Measurements from ENCODE around the gene PHOX2A.

The PHOX2A gene

DNA sequence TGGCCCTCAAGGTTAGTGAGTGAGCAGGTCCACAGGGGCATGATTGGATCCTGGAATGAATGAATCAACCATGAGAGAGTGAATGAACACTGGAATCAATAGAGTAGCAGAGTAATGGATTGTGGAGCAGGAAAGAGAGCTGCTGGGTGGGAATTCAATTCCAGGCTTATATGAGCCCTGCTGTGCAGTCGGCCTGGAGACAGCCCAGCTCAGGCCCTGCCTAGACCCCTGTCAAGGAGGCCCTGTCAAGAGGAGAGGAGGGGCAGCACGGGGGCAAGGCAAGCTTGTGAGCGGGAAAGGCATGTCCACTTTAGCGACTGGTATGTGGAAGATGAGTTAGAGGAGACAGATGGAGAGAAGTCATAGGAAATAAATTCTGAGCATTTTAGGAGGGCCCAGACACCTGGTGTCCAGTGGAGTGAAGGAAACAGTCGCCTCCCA lies 53.3 kb downstream of the PHOX2A start:
- no peaks in the 10 kb centered on the region for H3K27me3 Mint-ChIP-seq
- H3K4me3 Mint-ChIP-seq = no peak overlapping the region
- H3K4me1 Mint-ChIP-seq = no peaks in the 10 kb centered on the region
- H3K36me3 Mint-ChIP-seq = no peaks in the 10 kb centered on the region
- H3K27ac Mint-ChIP-seq = no peak overlapping the region
- H3K9me3 Mint-ChIP-seq = no peaks in the 10 kb centered on the region

DNA sequence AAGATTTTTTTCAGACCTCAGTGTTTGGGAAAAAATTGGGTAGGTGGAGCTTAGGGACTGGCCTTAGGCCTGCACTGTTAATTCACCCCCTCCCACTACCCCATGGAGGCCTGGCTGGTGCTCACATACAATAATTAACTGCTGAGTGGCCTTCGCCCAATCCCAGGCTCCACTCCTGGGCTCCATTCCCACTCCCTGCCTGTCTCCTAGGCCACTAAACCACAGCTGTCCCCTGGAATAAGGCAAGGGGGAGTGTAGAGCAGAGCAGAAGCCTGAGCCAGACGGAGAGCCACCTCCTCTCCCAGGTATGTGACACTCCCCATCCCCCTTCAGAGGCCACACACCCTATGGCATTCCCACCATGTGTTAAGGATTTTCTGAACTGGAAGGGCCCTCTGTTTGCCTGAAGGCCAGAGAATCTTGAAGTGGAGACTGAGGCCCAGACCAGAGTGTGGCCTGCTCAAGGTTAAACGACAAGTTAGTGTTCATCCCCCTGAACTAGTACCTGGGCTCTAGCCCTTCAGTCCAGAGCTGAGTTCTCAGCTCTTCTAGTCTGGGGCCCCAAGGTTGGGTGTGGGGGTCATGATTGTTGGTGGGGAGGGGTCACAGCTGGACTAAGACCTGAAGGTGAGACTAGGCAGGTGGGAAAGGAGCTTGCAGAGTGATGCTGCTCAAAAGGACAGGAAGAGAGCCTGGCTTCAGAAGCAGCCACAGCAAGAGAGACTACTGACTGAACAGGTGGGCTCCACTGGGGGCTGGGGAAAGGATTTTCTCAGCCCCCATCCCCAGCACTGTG lies 54.3 kb downstream of the PHOX2A start:
- H3K9me3 Mint-ChIP-seq = no peaks in the 10 kb centered on the region
- H3K36me3 Mint-ChIP-seq = no peaks in the 10 kb centered on the region
- H3K27ac Mint-ChIP-seq = no peak overlapping the region
- no peaks in the 10 kb centered on the region for H3K27me3 Mint-ChIP-seq
- no peaks in the 10 kb centered on the region for H3K4me1 Mint-ChIP-seq
- H3K4me3 Mint-ChIP-seq = no peak overlapping the region
